ENCODE data around the gene BLNK. TPM values are rescaled to one million over a fixed set of nuclear protein-coding genes. Genes with fewer than 3 reads are reported as not detected.

Gene BLNK
- total and polyA plus RNA-seq, 2 of the 13 experiments (the other 11 are each of a cell fraction or from before 2014, with no cell fraction given) = not detected

DNA sequence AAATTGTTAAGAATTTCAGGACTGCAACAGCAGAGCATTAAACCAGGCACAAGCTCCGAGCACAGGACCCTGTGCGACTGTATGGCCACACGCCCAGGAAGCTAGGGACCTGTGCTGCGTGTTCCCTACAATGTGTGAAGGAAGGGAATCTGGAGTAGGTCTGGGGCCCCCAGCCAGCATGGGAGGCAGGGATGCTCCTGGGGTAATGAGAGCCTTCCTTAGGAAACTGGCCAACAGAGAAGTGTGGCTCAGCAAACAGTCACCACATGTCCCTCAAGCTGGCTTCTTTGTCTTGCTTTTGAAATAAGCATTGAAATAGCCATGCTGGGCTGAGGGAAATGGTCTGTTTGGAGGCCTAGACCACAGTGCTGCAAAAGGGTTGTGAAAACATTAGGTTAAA lies 8.2 kb downstream of the BLNK start:
- no peaks in the 10 kb centered on the region for H3K9me3 ChIP-seq (ENCODE audit: low read length)
- FAIRE-seq (no peak), ATAC-seq (no peak), DNase-seq (ENCODE audit: low spot score) (no peak)
- POLR2A ChIA-PET = no interaction called here
- TF ChIP-seq ONECUT2 (CRISPR knock-in tag; IDR thresholded peaks at IDR 0.05) = no peak
- TF ChIP-seq SMARCE1 (IDR thresholded peaks at IDR 0.05; ENCODE audit: borderline replicate concordance) = no peak
- TF ChIP-seq FOSL2 (CRISPR knock-in tag; IDR thresholded peaks at IDR 0.05) = no peak
- no peak for TF ChIP-seq SMARCC2 (IDR thresholded peaks at IDR 0.05)
- no peak for TF ChIP-seq MAFK (conservative IDR thresholded peaks at IDR 0.05 in 1 of 2, IDR thresholded peaks at IDR 0.05 in 1 of 2; ENCODE audit: low read length in 2 of 2)
- TF ChIP-seq SRSF1 (optimal IDR thresholded peaks at IDR 0.05; ENCODE audit: low read depth, low read length) = no peak
- no peak for TF ChIP-seq NR2F2 (IDR thresholded peaks at IDR 0.05; ENCODE audit: borderline replicate concordance, low read depth)
- TF ChIP-seq ESRRA (CRISPR knock-in tag; IDR thresholded peaks at IDR 0.05; ENCODE audit: low read depth) = no peak
- TF ChIP-seq TBX2 (CRISPR knock-in tag; IDR thresholded peaks at IDR 0.05; ENCODE audit: borderline replicate concordance) = no peak
- TF ChIP-seq ZNF660 (CRISPR knock-in tag; IDR thresholded peaks at IDR 0.05; ENCODE audit: borderline replicate concordance, low read depth) = no peak
- no peak for TF ChIP-seq KMT2A (CRISPR knock-in tag; IDR thresholded peaks at IDR 0.05)
- TF ChIP-seq, protein P1, sequence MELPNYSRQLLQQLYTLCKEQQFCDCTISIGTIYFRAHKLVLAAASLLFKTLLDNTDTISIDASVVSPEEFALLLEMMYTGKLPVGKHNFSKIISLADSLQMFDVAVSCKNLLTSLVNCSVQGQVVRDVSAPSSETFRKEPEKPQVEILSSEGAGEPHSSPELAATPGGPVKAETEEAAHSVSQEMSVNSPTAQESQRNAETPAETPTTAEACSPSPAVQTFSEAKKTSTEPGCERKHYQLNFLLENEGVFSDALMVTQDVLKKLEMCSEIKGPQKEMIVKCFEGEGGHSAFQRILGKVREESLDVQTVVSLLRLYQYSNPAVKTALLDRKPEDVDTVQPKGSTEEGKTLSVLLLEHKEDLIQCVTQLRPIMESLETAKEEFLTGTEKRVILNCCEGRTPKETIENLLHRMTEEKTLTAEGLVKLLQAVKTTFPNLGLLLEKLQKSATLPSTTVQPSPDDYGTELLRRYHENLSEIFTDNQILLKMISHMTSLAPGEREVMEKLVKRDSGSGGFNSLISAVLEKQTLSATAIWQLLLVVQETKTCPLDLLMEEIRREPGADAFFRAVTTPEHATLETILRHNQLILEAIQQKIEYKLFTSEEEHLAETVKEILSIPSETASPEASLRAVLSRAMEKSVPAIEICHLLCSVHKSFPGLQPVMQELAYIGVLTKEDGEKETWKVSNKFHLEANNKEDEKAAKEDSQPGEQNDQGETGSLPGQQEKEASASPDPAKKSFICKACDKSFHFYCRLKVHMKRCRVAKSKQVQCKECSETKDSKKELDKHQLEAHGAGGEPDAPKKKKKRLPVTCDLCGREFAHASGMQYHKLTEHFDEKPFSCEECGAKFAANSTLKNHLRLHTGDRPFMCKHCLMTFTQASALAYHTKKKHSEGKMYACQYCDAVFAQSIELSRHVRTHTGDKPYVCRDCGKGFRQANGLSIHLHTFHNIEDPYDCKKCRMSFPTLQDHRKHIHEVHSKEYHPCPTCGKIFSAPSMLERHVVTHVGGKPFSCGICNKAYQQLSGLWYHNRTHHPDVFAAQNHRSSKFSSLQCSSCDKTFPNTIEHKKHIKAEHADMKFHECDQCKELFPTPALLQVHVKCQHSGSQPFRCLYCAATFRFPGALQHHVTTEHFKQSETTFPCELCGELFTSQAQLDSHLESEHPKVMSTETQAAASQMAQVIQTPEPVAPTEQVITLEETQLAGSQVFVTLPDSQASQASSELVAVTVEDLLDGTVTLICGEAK (IDR thresholded peaks at IDR 0.05) = no peak
- TF ChIP-seq, protein P1 (CRISPR knock-in tag; IDR thresholded peaks at IDR 0.05) = no peak
- H3K27ac ChIP-seq (ENCODE audit: extremely low read length, insufficient read depth, low read length) = no peak overlapping the region
- H4K20me1 ChIP-seq (ENCODE audit: insufficient read depth, low read length) = 0 out of 2 replicates have a peak, but pooled peaks cover 2% of the 10 kb centered on the region
- in situ Hi-C loops (cut with HindIII; ENCODE audit: extremely low pct_ligation_motif_present, low pct_unique_long_range_greater_than_20kb) = no loop called here
- no peak overlapping the region for H2AFZ ChIP-seq (ENCODE audit: low read length)
- no peaks in the 10 kb centered on the region for H3K36me3 ChIP-seq (replicated peaks in 1 of 2; ENCODE audit: control insufficient read depth in 1 of 2, insufficient read depth in 2 of 2, low read length in 2 of 2)
- no peak overlapping the region for H3K9ac ChIP-seq (ENCODE audit: insufficient read depth, low read depth, low read length)
- H3K4me3 ChIP-seq (replicated peaks in 1 of 3; ENCODE audit: insufficient read depth in 1 of 3, low read depth in 2 of 3, low read length in 3 of 3) = no peak overlapping the region
- CTCF ChIA-PET (ENCODE audit: low intra/inter-chr PET ratio, low total read pairs) = no interaction called here
- no peak overlapping the region for H3K4me2 ChIP-seq (ENCODE audit: low read depth, low read length)
- H3K27me3 ChIP-seq (ENCODE audit: control insufficient read depth in 1 of 2, insufficient read depth in 2 of 2, low read length in 2 of 2) = peaks cover 0 to 8% of the 10 kb centered on the region in 2 experiments; a peak in 2 of 5 replicates
- intact Hi-C loops (cut with micrococcal nuclease; ENCODE audit: unreplicated experiment) = no loop called here
- BruUV-seq (replicated peaks) = no TSS peak
- WGBS (ENCODE audit: low lambda C conversion rate) = 32% methylated on average over 3 of the region's 4 CpGs
- no peaks in the 10 kb centered on the region for H3K79me2 ChIP-seq (ENCODE audit: insufficient read depth, low read length)
- H3K4me1 ChIP-seq (ENCODE audit: insufficient read depth, low read length) = no peaks in the 10 kb centered on the region
